H1 (cell line): ENCODE data around the gene ALK. TPM values are rescaled to one million over a fixed set of nuclear protein-coding genes. Genes with fewer than 3 reads are reported as not detected.

Experiments used
- CTCF ChIA-PET: fragments of 300-600 bp; sonication (Branson Sonifier 250); formaldehyde crosslinking; loops from one replicate; lab custom pipeline; 2021; ENCODE audit not compliant: partially characterized antibody; lab: Charles Lee
- POLR2A ChIA-PET: fragments of 300-600 bp; sonication (Branson Sonifier 250); formaldehyde crosslinking; loops from one replicate; lab custom pipeline; 2021; ENCODE audit warnings: inconsistent platforms; ENCODE audit not compliant: partially characterized antibody; lab: Charles Lee
- DNase-seq, 2 experiments: peaks; one replicate each; pipeline versions ENCODE4 v3.0.0 to v3.0.0-alpha.2; 2010 to 2022; ENCODE audit warnings: low spot score in 2 of 2, low read depth in 1 of 2, mixed read lengths in 1 of 2
- FAIRE-seq: peaks from 2 replicates; lab custom pipeline; 2011; peaks lifted over from hg19 to GRCh38; lab: Jason Lieb, UNC
- H2AFZ ChIP-seq: 2 replicates; pipeline ENCODE4 v1.8.1; 2012; ENCODE audit warnings: low read length, inconsistent platforms
- H2AK5ac ChIP-seq: 2 replicates; pipeline ENCODE4 v1.6.1; 2013; ENCODE audit warnings: low read depth, low read length
- H2BK120ac ChIP-seq: replicated peaks from 2 replicates; pipeline ENCODE3; 2013; ENCODE audit warnings: low read depth, low read length, inconsistent platforms
- H2BK12ac ChIP-seq: 2 replicates; pipeline ENCODE4 v1.6.1; 2013; ENCODE audit warnings: low read depth, low read length
- H2BK15ac ChIP-seq: 2 replicates; pipeline ENCODE4 v1.6.1; 2013; ENCODE audit warnings: low read length
- H2BK20ac ChIP-seq: 2 replicates; pipeline ENCODE4 v1.6.1; 2013; ENCODE audit warnings: low read length
- H2BK5ac ChIP-seq: 2 replicates; pipeline ENCODE4 v1.6.1; 2013; ENCODE audit warnings: low read depth, low read length
- H3K14ac ChIP-seq: 2 replicates; pipeline ENCODE4 v1.6.1; 2013; ENCODE audit warnings: inconsistent platforms; ENCODE audit not compliant: insufficient read length
- H3K18ac ChIP-seq: 2 replicates; pipeline ENCODE4 v1.6.1; 2013; ENCODE audit warnings: low read length; ENCODE audit errors: extremely low read depth
- H3K23ac ChIP-seq: 2 replicates; pipeline ENCODE4 v1.6.1; 2013; ENCODE audit warnings: inconsistent platforms; ENCODE audit not compliant: insufficient read length
- H3K23me2 ChIP-seq: 2 replicates; pipeline ENCODE4 v1.6.1; 2013; ENCODE audit warnings: low read depth, low read length
- H3K27ac ChIP-seq: 2 replicates; pipeline ENCODE4 v1.6.1; 2011; ENCODE audit warnings: low read depth, low read length, inconsistent platforms
- H3K27me3 ChIP-seq, 4 experiments: replicated peaks in 1 of 4; 1 replicate in 1 of 4; 2 replicates in 3 of 4; pipeline versions ENCODE4 v1.6.1 to v1.8.1; 2011 to 2013; ENCODE audit warnings: low read length in 3 of 4, mild to moderate bottlenecking in 3 of 4, inconsistent platforms in 2 of 4, mixed read lengths in 2 of 4, moderate library complexity in 1 of 4; ENCODE audit not compliant: control insufficient read depth in 3 of 4, insufficient read depth in 3 of 4; ENCODE audit errors: extremely low read depth in 1 of 4
- H3K36me3 ChIP-seq, 4 experiments: 2 replicates each; pipeline versions ENCODE4 v1.6.1 to v1.8.1; 2011 to 2013; ENCODE audit warnings: mild to moderate bottlenecking in 4 of 4, low read length in 3 of 4, moderate library complexity in 2 of 4, control low read depth in 1 of 4, inconsistent platforms in 1 of 4; ENCODE audit not compliant: insufficient read depth in 4 of 4, control insufficient read depth in 2 of 4
- H3K4ac ChIP-seq: replicated peaks from 2 replicates; pipeline ENCODE3; 2013; ENCODE audit warnings: low read length, low read depth, mixed read lengths, inconsistent platforms; ENCODE audit not compliant: insufficient read length
- H3K4me1 ChIP-seq, 4 experiments: replicated peaks in 1 of 4; 1 replicate in 1 of 4; 2 replicates in 3 of 4; pipeline versions ENCODE4 v1.6.1 to v1.8.1; 2011 to 2013; ENCODE audit warnings: low read length in 3 of 4, inconsistent platforms in 2 of 4, mixed read lengths in 1 of 4; ENCODE audit not compliant: insufficient read depth in 4 of 4, control insufficient read depth in 3 of 4
- H3K4me2 ChIP-seq, 2 experiments: 2 replicates each; pipeline versions ENCODE4 v1.6.1 to v1.8.1; 2011 to 2013; ENCODE audit warnings: low read depth in 2 of 2, low read length in 2 of 2, control low read depth in 1 of 2, inconsistent platforms in 1 of 2, mild to moderate bottlenecking in 1 of 2; ENCODE audit not compliant: insufficient read depth in 1 of 2
- H3K4me3 ChIP-seq, 4 experiments: fragments of 200-600, 300-600 bp in 1 of 4; sonication (generic), shearing (Covaris generic), sonication (Bioruptor Twin) in 1 of 4; 2 replicates each; pipeline versions ENCODE4 v1.5.1 to v1.8.1; 2011 to 2016; ENCODE audit warnings: low read length in 4 of 4, low read depth in 3 of 4, control low read depth in 2 of 4, inconsistent platforms in 2 of 4, mild to moderate bottlenecking in 2 of 4, mixed read lengths in 1 of 4, moderate library complexity in 1 of 4; ENCODE audit not compliant: insufficient read depth in 2 of 4; ENCODE audit errors: extremely low read depth in 1 of 4
- H3K56ac ChIP-seq: replicated peaks from 2 replicates; pipeline ENCODE3; 2013; ENCODE audit warnings: low read depth, mild to moderate bottlenecking, mixed read lengths, low read length, inconsistent platforms; ENCODE audit not compliant: insufficient read length
- H3K79me1 ChIP-seq: 2 replicates; pipeline ENCODE4 v1.6.1; 2013; ENCODE audit warnings: low read depth, low read length, control low read depth
- H3K79me2 ChIP-seq, 2 experiments: 2 replicates each; pipeline versions ENCODE4 v1.6.1 to v1.8.1; 2012 to 2013; ENCODE audit warnings: low read length in 2 of 2, mild to moderate bottlenecking in 2 of 2, inconsistent platforms in 1 of 2; ENCODE audit not compliant: insufficient read depth in 2 of 2, control insufficient read depth in 1 of 2
- H3K9ac ChIP-seq, 4 experiments: replicated peaks in 1 of 4; 1 replicate in 1 of 4; 2 replicates in 3 of 4; pipeline versions ENCODE4 v1.6.1 to v1.8.1; 2011 to 2013; ENCODE audit warnings: low read depth in 3 of 4, low read length in 3 of 4, control low read depth in 2 of 4, mild to moderate bottlenecking in 2 of 4, moderate library complexity in 2 of 4, inconsistent platforms in 1 of 4; ENCODE audit errors: extremely low read depth in 1 of 4
- H3K9me3 ChIP-seq, 2 experiments: 2 replicates each; pipeline versions ENCODE4 v1.6.1 to v1.8.1; 2012 to 2013; ENCODE audit warnings: mild to moderate bottlenecking in 2 of 2, moderate library complexity in 2 of 2, control low read depth in 1 of 2, inconsistent platforms in 1 of 2, low read depth in 1 of 2, low read length in 1 of 2, mixed read lengths in 1 of 2; ENCODE audit not compliant: insufficient read depth in 2 of 2
- H4K20me1 ChIP-seq, 2 experiments: replicated peaks in 1 of 2; 2 replicates each; pipeline versions ENCODE3 to v1.8.1; 2011 to 2013; ENCODE audit warnings: inconsistent platforms in 2 of 2, low read length in 2 of 2, mild to moderate bottlenecking in 1 of 2; ENCODE audit not compliant: insufficient read depth in 2 of 2, control insufficient read depth in 1 of 2
- H4K5ac ChIP-seq: 2 replicates; pipeline ENCODE4 v1.6.1; 2013; ENCODE audit warnings: low read length, low read depth, mixed read lengths, inconsistent platforms; ENCODE audit not compliant: insufficient read length
- H4K8ac ChIP-seq: 2 replicates; pipeline ENCODE4 v1.8.0; 2013; ENCODE audit warnings: mild to moderate bottlenecking, moderate library complexity, low read length, inconsistent platforms; ENCODE audit not compliant: insufficient read depth; ENCODE audit errors: extremely low read depth
- H4K91ac ChIP-seq: replicated peaks from 2 replicates; pipeline ENCODE3; 2013; ENCODE audit warnings: low read length, mixed read lengths, inconsistent platforms; ENCODE audit not compliant: insufficient read length
- CHD1 ChIP-seq: IDR thresholded peaks from 2 replicates; pipeline ENCODE4 v1.6.1; 2012; ENCODE audit warnings: low read depth, low read length, improper control_type of control experiment
- RNF2 ChIP-seq: fragments of 200-900, 300-1000 bp; sonication (generic); IDR thresholded peaks from 2 replicates; pipeline ENCODE4 v1.7.1; 2016; ENCODE audit warnings: borderline replicate concordance, low read depth, mild to moderate bottlenecking, antibody characterized with exemption, low read length; ENCODE audit not compliant: poor library complexity, severe bottlenecking; ENCODE audit errors: missing control alignments
- whole genome bisulfite sequencing, 2 experiments: shearing (Covaris generic) in 1 of 2; methylation state at CpG; one replicate each; pipeline versions ENCODE4 v1.1.6 to v1.1.7; 2013 to 2015; ENCODE audit warnings: low lambda C conversion rate in 2 of 2, mixed read lengths in 2 of 2, inconsistent platforms in 1 of 2, low coverage in 1 of 2, missing lambda C conversion rate in 1 of 2; ENCODE audit not compliant: insufficient replicate concordance in 2 of 2, insufficient coverage in 1 of 2, insufficient read length in 1 of 2; ENCODE audit errors: extremely low coverage in 1 of 2, missing lambda C conversion rate in 1 of 2; 5-methylcytosine and 5-hydroxymethylcytosine counted together
- polyA plus RNA-seq, 7 experiments: library from polyadenylated mRNA; depleted of rRNA in 3 of 7; stranded (reverse) in 5 of 7; unstranded in 2 of 7; fragments of >200 nt in 5 of 7; fragments of 200-250 nt in 2 of 7; gene quantifications; 1 replicate in 5 of 7; 2 replicates in 1 of 7; 4 replicates in 1 of 7; pipeline versions ENCODE4 v1.2.1 to v1.2.3, GENCODE V29; 2011 to 2013; ENCODE audit warnings: missing spikeins in 2 of 7, mixed read lengths in 2 of 7
- total RNA-seq: library from RNA; stranded (reverse); fragmentation: NEBNext Ultra II Directional; extraction: Animal tissue kit (Norgen Biotek cat#: 25700); gene quantifications from 2 replicates; pipeline ENCODE4 v1.2.1, GENCODE V29; 2021

The ALK gene
- total and polyA plus RNA-seq, 2 of the 8 experiments (the other 6 are each of a cell fraction or from before 2014, with no cell fraction given) = 0.02 to 0.09 TPM

- Histone ChIP-seq H4K5ac (no peak overlapping the region), H2AK5ac (no peak overlapping the region), H3K79me1 (no peaks in the 10 kb centered on the region), H3K23me2 (no peaks in the 10 kb centered on the region)
- no peak for TF ChIP-seq CHD1
- no peak for TF ChIP-seq RNF2
- TF ChIP-seq, all 59 proteins: peak for 0
- Histone ChIP-seq H3K27me3 (no peaks in the 10 kb centered on the region), H3K4me1 (peaks cover 0 to 18% (median 8%) of the 10 kb centered on the region in 4 experiments; a peak in 5 of 7 replicates), H4K20me1 (no peaks in the 10 kb centered on the region), H2BK15ac (no peak overlapping the region), H2AFZ (no peak overlapping the region), H3K23ac (no peak overlapping the region), H3K4ac (no peak overlapping the region), H3K14ac (no peak overlapping the region), H3K18ac (no peak overlapping the region), H3K9ac (no peak overlapping the region), H3K9me3 (no peaks in the 10 kb centered on the region), H2BK120ac (no peak overlapping the region), H3K4me2 (no peak overlapping the region), H4K8ac (no peak overlapping the region), H3K4me3 (no peak overlapping the region), H2BK20ac (no peak overlapping the region), H2BK5ac (no peak overlapping the region), H3K56ac (no peak overlapping the region), H2BK12ac (no peak overlapping the region), H3K79me2 (no peaks in the 10 kb centered on the region), H3K36me3 (no peaks in the 10 kb centered on the region), H4K91ac (no peak overlapping the region), H3K27ac (no peak overlapping the region)
- DNase-seq (no peak), FAIRE-seq (no peak)
- POLR2A ChIA-PET = no interaction called here
- CTCF ChIA-PET = no interaction called here
- 87% methylated on average over 3 of the region's 3 CpGs; no CpG with 5 or more reads in 1 of the 2 experiments for WGBS, 2 experiments
Observed at GRCh38 chr2:29715655-29716054, 205.7 kb downstream of the ALK start.
